B cell (primary cell): ENCODE measurements around the gene KRT6B. TPM values are rescaled to one million over a fixed set of nuclear protein-coding genes. Genes with fewer than 3 reads are reported as not detected.

Experiments used
- ATAC-seq: fragments of 200-7000 bp; cut with Tn5 transposase; one replicate; pipeline ENCODE4 v1.10.0; 2021; ENCODE audit warnings: low read depth, mild to moderate bottlenecking, moderate number of reproducible peaks, moderate library complexity
- CTCF ChIA-PET: fragments of 350-600 bp; sonication (Branson Sonifier 250); formaldehyde crosslinking; loops from one replicate; lab custom pipeline; 2021; ENCODE audit warnings: antibody characterized with exemption, inconsistent platforms; lab: Charles Lee
- POLR2A ChIA-PET: fragments of 350-600 bp; sonication (Branson Sonifier 250); formaldehyde crosslinking; loops from one replicate; lab custom pipeline; 2021; ENCODE audit warnings: antibody characterized with exemption; lab: Charles Lee
- DNase-seq: peaks from one replicate; pipeline ENCODE4 v3.0.0; 2013
- H2AFZ ChIP-seq: 2 replicates; pipeline ENCODE4 v1.6.1; 2012; ENCODE audit warnings: mild to moderate bottlenecking, low read depth, low read length; ENCODE audit not compliant: insufficient read depth, poor library complexity, severe bottlenecking
- H3K27ac ChIP-seq, 2 donors: 1 replicate in 1 of 2; 2 replicates in 1 of 2; pipeline ENCODE4 v1.5.1; 2012 to 2013; ENCODE audit warnings: low read length in 2 of 2, mild to moderate bottlenecking in 2 of 2, moderate library complexity in 1 of 2
- H3K27me3 ChIP-seq, 4 experiments: fragments of 200-600 bp in 1 of 4; sonication (generic) in 1 of 4; replicated peaks in 1 of 4; 1 replicate in 2 of 4; 2 replicates in 2 of 4; pipeline versions ENCODE4 v1.6.1 to v1.7.0; 2013 to 2016; ENCODE audit warnings: low read length in 3 of 4, mild to moderate bottlenecking in 2 of 4, mixed read lengths in 1 of 4, moderate library complexity in 1 of 4; ENCODE audit not compliant: insufficient read depth in 4 of 4, control insufficient read depth in 3 of 4; ENCODE audit errors: control extremely low read depth in 1 of 4
- H3K36me3 ChIP-seq, 2 experiments: replicated peaks in 1 of 2; 1 replicate in 1 of 2; 2 replicates in 1 of 2; pipeline versions ENCODE4 v1.6.1 to v1.7.1; 2013; ENCODE audit warnings: low read length in 1 of 2; ENCODE audit not compliant: insufficient read depth in 2 of 2, control insufficient read depth in 1 of 2; ENCODE audit errors: control extremely low read depth in 1 of 2, extremely low read depth in 1 of 2
- H3K4me1 ChIP-seq, 2 donors: fragments of 200-600 bp in 1 of 2; sonication (generic) in 1 of 2; 1 replicate in 1 of 2; 2 replicates in 1 of 2; pipeline versions ENCODE4 v1.5.1 to v1.6.1; 2013 to 2017; ENCODE audit warnings: low read length in 2 of 2; ENCODE audit not compliant: control insufficient read depth in 2 of 2, insufficient read depth in 2 of 2
- H3K4me2 ChIP-seq: replicated peaks from 2 replicates; pipeline ENCODE3; 2012; ENCODE audit warnings: mild to moderate bottlenecking, low read depth, low read length; ENCODE audit not compliant: poor library complexity, severe bottlenecking
- H3K4me3 ChIP-seq, 5 experiments: fragments of 200-600 bp in 1 of 5; sonication (generic) in 1 of 5; 1 replicate in 3 of 5; 2 replicates in 2 of 5; pipeline versions ENCODE4 v1.5.1 to v1.7.0; 2011 to 2016; ENCODE audit warnings: low read length in 4 of 5, mild to moderate bottlenecking in 4 of 5, low read depth in 2 of 5, control low read depth in 1 of 5, moderate library complexity in 1 of 5; ENCODE audit not compliant: insufficient read depth in 1 of 5; ENCODE audit errors: control extremely low read depth in 1 of 5, extremely low read depth in 1 of 5
- H3K79me2 ChIP-seq: fragments of 200-600 bp; sonication (generic); one replicate; pipeline ENCODE4 v1.6.0; 2016; ENCODE audit warnings: low read length; ENCODE audit not compliant: control insufficient read depth, insufficient read depth
- H3K9ac ChIP-seq: fragments of 200-600 bp; sonication (generic); 2 replicates; pipeline ENCODE4 v1.6.1; 2017; ENCODE audit warnings: mild to moderate bottlenecking, low read length, moderate library complexity
- H3K9me3 ChIP-seq, 3 donors: one replicate each; pipeline versions ENCODE4 v1.6.1 to v1.7.1; 2013; ENCODE audit warnings: low read length in 2 of 3; ENCODE audit not compliant: control insufficient read depth in 2 of 3, insufficient read depth in 1 of 3; ENCODE audit errors: control extremely low read depth in 1 of 3
- H4K20me1 ChIP-seq: 2 replicates; pipeline ENCODE4 v1.6.0; 2012; ENCODE audit warnings: mild to moderate bottlenecking, low read length; ENCODE audit not compliant: insufficient read depth, control insufficient read depth, poor library complexity, severe bottlenecking
- H3K27ac Mint-ChIP-seq: one replicate; pipeline ENCODE4 v1.8.0; 2021; ENCODE audit warnings: mixed read lengths
- H3K27me3 Mint-ChIP-seq: one replicate; pipeline ENCODE4 v1.8.0; 2021; ENCODE audit warnings: mixed read lengths
- H3K4me1 Mint-ChIP-seq: one replicate; pipeline ENCODE4 v1.8.0; 2021; ENCODE audit warnings: mixed read lengths
- H3K4me3 Mint-ChIP-seq: one replicate; pipeline ENCODE4 v1.8.0; 2021; ENCODE audit warnings: mixed read lengths
- H3K9me3 Mint-ChIP-seq: one replicate; pipeline ENCODE4 v1.8.0; 2022; ENCODE audit warnings: mixed read lengths; ENCODE audit not compliant: insufficient read depth
- CTCF ChIP-seq: fragments of 200-600 bp; IDR thresholded peaks from one replicate; pipeline ENCODE4 v1.8.0; 2022; ENCODE audit warnings: antibody characterized with exemption, mild to moderate bottlenecking
- EZH2 ChIP-seq: IDR thresholded peaks from 2 replicates; pipeline ENCODE4 v1.6.1; 2012; ENCODE audit warnings: borderline replicate concordance, low read depth, mild to moderate bottlenecking, moderate library complexity, low read length; ENCODE audit not compliant: insufficient read depth, poor library complexity, severe bottlenecking
- WGBS: methylation state at CpG from one replicate; pipeline ENCODE4 v1.1.5; 2013; ENCODE audit warnings: missing lambda C conversion rate; ENCODE audit not compliant: insufficient coverage; 5-methylcytosine and 5-hydroxymethylcytosine counted together
- intact Hi-C: fragments of 100-400 bp; cut with micrococcal nuclease; formaldehyde crosslinking; loops from one replicate; pipeline ENCODE4 v1.10.0; 2022
- polyA plus RNA-seq: library from polyadenylated mRNA; depleted of rRNA; stranded (reverse); fragments of >200 nt; gene quantifications from 2 replicates; pipeline ENCODE4 v1.2.3, GENCODE V29; 2012
- total RNA-seq, 2 donors: library from RNA; stranded (reverse); fragments of 120-200 nt in 1 of 2; gene quantifications; 1 replicate in 1 of 2; 2 replicates in 1 of 2; pipeline versions ENCODE4 v1.2.3 to v1.2.4, GENCODE V29; 2013 to 2022

KRT6B gene
- total and polyA plus RNA-seq, 2 donors (not counting 1 experiment from before 2014, with no cell fraction given), result not detected

GRCh38 chr12:52400906-52401305 lies 51.0 kb downstream of the KRT6B start:
- ChIA-PET POLR2A (no interaction called here), CTCF (no interaction called here)
- H3K4me1 Mint-ChIP-seq, result no peaks in the 10 kb centered on the region
- no peak overlapping the region for H3K27ac ChIP-seq
- H3K4me3 Mint-ChIP-seq, result no peak overlapping the region
- no peak for DNase-seq
- H3K27ac Mint-ChIP-seq, result no peak overlapping the region
- intact Hi-C loops, result no loop called here
- no peak overlapping the region for H3K9ac ChIP-seq
- no peaks in the 10 kb centered on the region for H3K9me3 ChIP-seq
- H3K4me3 ChIP-seq, result no peak overlapping the region
- ATAC-seq, result no peak
- no peaks in the 10 kb centered on the region for H4K20me1 ChIP-seq
- no peak overlapping the region for H2AFZ ChIP-seq
- peaks cover 12% of the 10 kb centered on the region for H3K27me3 Mint-ChIP-seq
- no peak overlapping the region for H3K4me2 ChIP-seq
- no peaks in the 10 kb centered on the region for H3K79me2 ChIP-seq
- H3K36me3 ChIP-seq, result no peaks in the 10 kb centered on the region
- WGBS, result 77% methylated on average over 9 of the region's 9 CpGs
- TF ChIP-seq EZH2, result no peak
- TF ChIP-seq CTCF, result no peak
- H3K4me1 ChIP-seq, result no peaks in the 10 kb centered on the region
- H3K9me3 Mint-ChIP-seq, result no peaks in the 10 kb centered on the region
- peaks cover 0 to 3% (median 0%) of the 10 kb centered on the region in 4 experiments for H3K27me3 ChIP-seq

GRCh38 chr12:52399756-52400155 lies 52.2 kb downstream of the KRT6B start:
- no peaks in the 10 kb centered on the region for H3K9me3 Mint-ChIP-seq
- ATAC-seq, result no peak
- H3K4me3 ChIP-seq, result no peak overlapping the region
- H4K20me1 ChIP-seq, result no peaks in the 10 kb centered on the region
- H3K36me3 ChIP-seq, result no peaks in the 10 kb centered on the region
- CTCF ChIA-PET, result no interaction called here
- H3K27me3 ChIP-seq, result peaks cover 0 to 3% (median 0%) of the 10 kb centered on the region in 4 experiments
- intact Hi-C loops, result no loop called here
- POLR2A ChIA-PET, result no interaction called here
- peaks cover 12% of the 10 kb centered on the region for H3K27me3 Mint-ChIP-seq
- no peak overlapping the region for H3K9ac ChIP-seq
- no peak overlapping the region for H3K4me3 Mint-ChIP-seq
- H3K9me3 ChIP-seq, result no peaks in the 10 kb centered on the region
- H3K4me2 ChIP-seq, result no peak overlapping the region
- no peaks in the 10 kb centered on the region for H3K4me1 ChIP-seq
- WGBS, result 98% methylated on average over 16 of the region's 16 CpGs
- no peak for TF ChIP-seq EZH2
- no peak overlapping the region for H3K27ac ChIP-seq
- DNase-seq, result no peak
- H3K27ac Mint-ChIP-seq, result no peak overlapping the region
- no peaks in the 10 kb centered on the region for H3K79me2 ChIP-seq
- H2AFZ ChIP-seq, result no peak overlapping the region
- no peaks in the 10 kb centered on the region for H3K4me1 Mint-ChIP-seq
